Endothelial cell of umbilical vein (primary cell): Measurements from ENCODE around the gene CCDC157. TPM values are rescaled to one million over a fixed set of nuclear protein-coding genes. Genes with fewer than 3 reads are reported as not detected.

ENCODE experiments used
- BruUV-seq: library from RNA; stranded (reverse); fragments of 400-500 nt; replicated peaks from 2 replicates; lab custom pipeline; 2021; lab: Mats Ljungman, UMichigan
- CTCF ChIA-PET: fragments of 300-600, 350-600 bp; sonication (Branson Sonifier 250); formaldehyde crosslinking; loops from one replicate; lab custom pipeline; 2021; ENCODE audit warnings: antibody characterized with exemption, inconsistent platforms; lab: Charles Lee
- POLR2A ChIA-PET: fragments of 300-600, 350-600 bp; sonication (Branson Sonifier 250); formaldehyde crosslinking; loops from one replicate; lab custom pipeline; 2021; ENCODE audit warnings: antibody characterized with exemption, inconsistent platforms; lab: Charles Lee
- DNase-seq: peaks from one replicate; pipeline ENCODE4 v3.0.0-alpha.2; 2011; ENCODE audit warnings: low read depth, low spot score
- FAIRE-seq: peaks from 2 replicates; lab custom pipeline; 2011; peaks lifted over from hg19 to GRCh38; lab: Jason Lieb, UNC
- H2AFZ ChIP-seq: 2 replicates; pipeline ENCODE4 v1.6.0; 2012; ENCODE audit warnings: low read depth, low read length, control low read depth, inconsistent platforms
- H3K27ac ChIP-seq: 2 replicates; pipeline ENCODE4 v1.5.1; 2011; ENCODE audit warnings: low read depth, mild to moderate bottlenecking, control low read depth, low read length, moderate library complexity; ENCODE audit not compliant: insufficient read depth
- H3K27me3 ChIP-seq, 2 experiments: 2 replicates each; pipeline versions ENCODE4 v1.6.0 to v1.6.1; 2011; ENCODE audit warnings: low read length in 2 of 2, mixed read lengths in 1 of 2; ENCODE audit not compliant: control insufficient read depth in 2 of 2, insufficient read depth in 2 of 2
- H3K36me3 ChIP-seq, 2 experiments: 2 replicates in 1 of 2; 3 replicates in 1 of 2; pipeline ENCODE4 v1.5.1; 2011; ENCODE audit warnings: low read length in 2 of 2, mild to moderate bottlenecking in 1 of 2, moderate library complexity in 1 of 2; ENCODE audit not compliant: control insufficient read depth in 2 of 2, insufficient read depth in 2 of 2; ENCODE audit errors: extremely low read depth in 1 of 2
- H3K4me1 ChIP-seq: 3 replicates; pipeline ENCODE4 v1.5.1; 2011; ENCODE audit warnings: mild to moderate bottlenecking, low read length; ENCODE audit not compliant: control insufficient read depth, insufficient read depth; ENCODE audit errors: extremely low read depth
- H3K4me2 ChIP-seq: 2 replicates; pipeline ENCODE4 v1.6.1; 2011; ENCODE audit warnings: low read length, control low read depth, mixed read lengths; ENCODE audit not compliant: insufficient read depth
- H3K4me3 ChIP-seq, 3 experiments: fragments of 200-600 bp in 1 of 3; sonication (generic), shearing (Covaris generic) in 1 of 3; replicated peaks in 1 of 3; 2 replicates each; pipeline ENCODE4 v1.5.1; 2011 to 2016; ENCODE audit warnings: control low read depth in 3 of 3, low read length in 3 of 3, mild to moderate bottlenecking in 2 of 3, inconsistent platforms in 1 of 3, low read depth in 1 of 3, moderate library complexity in 1 of 3; ENCODE audit not compliant: insufficient read depth in 1 of 3
- H3K79me2 ChIP-seq: 2 replicates; pipeline ENCODE4 v1.6.0; 2012; ENCODE audit warnings: low read length, inconsistent platforms; ENCODE audit not compliant: control insufficient read depth, insufficient read depth
- H3K9ac ChIP-seq: replicated peaks from 2 replicates; pipeline ENCODE3; 2011; ENCODE audit warnings: low read length, control low read depth; ENCODE audit not compliant: insufficient read depth; ENCODE audit errors: extremely low read depth
- H3K9me1 ChIP-seq: replicated peaks from 3 replicates; pipeline ENCODE4 v1.6.0; 2011; ENCODE audit warnings: mild to moderate bottlenecking, low read length; ENCODE audit not compliant: control insufficient read depth, insufficient read depth; ENCODE audit errors: extremely low read depth
- H3K9me3 ChIP-seq: replicated peaks from 2 replicates; pipeline ENCODE4 v1.5.1; 2012; ENCODE audit warnings: low read length, inconsistent platforms; ENCODE audit not compliant: control insufficient read depth, insufficient read depth
- H4K20me1 ChIP-seq: replicated peaks from 2 replicates; pipeline ENCODE3; 2011; ENCODE audit warnings: mild to moderate bottlenecking, low read length; ENCODE audit not compliant: control insufficient read depth, insufficient read depth; ENCODE audit errors: extremely low read depth
- CTCF ChIP-seq, 2 donors: IDR thresholded peaks; 1 replicate in 1 of 2; 2 replicates in 1 of 2; pipeline ENCODE4 v1.5.1; 2011; ENCODE audit warnings: low read length in 2 of 2, mild to moderate bottlenecking in 2 of 2, moderate library complexity in 2 of 2, control low read depth in 1 of 2, inconsistent platforms in 1 of 2, low read depth in 1 of 2; ENCODE audit not compliant: insufficient read depth in 1 of 2; ENCODE audit errors: extremely low read depth in 1 of 2
- EZH2 ChIP-seq: IDR thresholded peaks from 2 replicates; pipeline ENCODE4 v1.6.1; 2012; ENCODE audit warnings: borderline replicate concordance, low read depth, mild to moderate bottlenecking, moderate library complexity, low read length, inconsistent platforms; ENCODE audit not compliant: severe bottlenecking
- FOS ChIP-seq: IDR thresholded peaks from 2 replicates; pipeline ENCODE4 v1.6.1; 2011; ENCODE audit warnings: mild to moderate bottlenecking, low read length, moderate library complexity, borderline replicate concordance; ENCODE audit not compliant: insufficient read depth
- GATA2 ChIP-seq: IDR thresholded peaks from 2 replicates; pipeline ENCODE4 v1.7.0; 2011; ENCODE audit warnings: low read depth, mild to moderate bottlenecking, moderate library complexity, mixed read lengths, low read length; ENCODE audit not compliant: insufficient read length, insufficient read depth
- JUN ChIP-seq: IDR thresholded peaks from 2 replicates; pipeline ENCODE4 v1.6.1; 2011; ENCODE audit warnings: borderline replicate concordance, low read depth; ENCODE audit not compliant: insufficient read length, insufficient read depth
- MAX ChIP-seq: IDR thresholded peaks from 2 replicates; pipeline ENCODE4 v1.6.1; 2011; ENCODE audit not compliant: insufficient read depth, insufficient read length
- MYC ChIP-seq: IDR thresholded peaks from one replicate; pipeline ENCODE4 v1.6.1; 2011; ENCODE audit warnings: mild to moderate bottlenecking, low read depth, low read length
- POLR2A ChIP-seq: IDR thresholded peaks from 2 replicates; pipeline ENCODE4 v1.6.1; 2012; ENCODE audit warnings: low read depth, mild to moderate bottlenecking, control low read depth, low read length
- POLR2AphosphoS5 ChIP-seq: IDR thresholded peaks from 2 replicates; pipeline ENCODE4 v1.6.1; 2012; ENCODE audit warnings: low read depth, mild to moderate bottlenecking, control low read depth, low read length, moderate library complexity; ENCODE audit not compliant: insufficient read depth
- dilution Hi-C: fragments of 300-500 bp; cut with MboI; formaldehyde crosslinking; loops from one replicate; pipeline ENCODE4 v1.15.0; 2019; ENCODE audit warnings: low sequenced_read_pairs; ENCODE audit not compliant: extremely low pct_ligation_motif_present
- intact Hi-C: fragments of 100-400 bp; cut with micrococcal nuclease; formaldehyde crosslinking; loops from one replicate; pipeline ENCODE4 v1.10.0; 2022
- polyA plus RNA-seq, 4 experiments: library from polyadenylated mRNA; depleted of rRNA in 3 of 4; stranded (reverse) in 3 of 4; unstranded in 1 of 4; fragments of >200 nt; gene quantifications; 2 replicates each; pipeline versions ENCODE4 v1.2.1 to v1.2.3, GENCODE V29; 2011 to 2012; ENCODE audit warnings: missing spikeins in 1 of 4
- total RNA-seq: library from RNA; stranded (reverse); gene quantifications from 2 replicates; pipeline ENCODE4 v1.2.3, GENCODE V29; 2021

Gene CCDC157
- total and polyA plus RNA-seq, 2 donors (not counting 3 experiments of a cell fraction or from before 2014, with no cell fraction given) = 2.1 to 3.1 TPM

GRCh38 chr22:30396871-30397655 lies 40.3 kb downstream of the CCDC157 start, which contains the start of gene SEC14L2:
TSS of gene SEC14L2 (plus strand) at chr22:30397018. CDS start at chr22:30397117, 99 bp downstream.
- TSS peak; percentile 65 for BruUV-seq

GRCh38 chr22:30397656-30398635 lies 41.1 kb downstream of the CCDC157 start:
- Histone ChIP-seq H2AFZ (no peak overlapping the region), H4K20me1 (no peaks in the 10 kb centered on the region), H3K27me3 (no peaks in the 10 kb centered on the region), H3K27ac (no peak overlapping the region), H3K9ac (peak overlapping the region; percentile 25), H3K9me1 (no peaks in the 10 kb centered on the region), H3K79me2 (peaks cover 39% of the 10 kb centered on the region), H3K4me2 (peak overlapping the region; percentile 81), H3K36me3 (peaks cover 0 to 7% of the 10 kb centered on the region in 2 experiments), H3K4me1 (peaks cover 16% of the 10 kb centered on the region), H3K9me3 (no peaks in the 10 kb centered on the region), H3K4me3 (peak overlapping the region; percentile 61 to 86 (median 79))
- FAIRE-seq = peak; percentile 62
- dilution Hi-C loops = no loop called here
- BruUV-seq = no TSS peak
- POLR2A ChIA-PET = interaction anchor here (1.0 to 1.8 kb wide), 4 partner anchors 11 to 29 kb away, joined by 4 to 5 read pairs (median 5); no protein-coding TSS in a partner anchor
- TF ChIP-seq EZH2 (no peak), JUN (no peak), CTCF (IDR thresholded peaks at IDR 0.05; ENCODE audit: extremely low read depth in 1 of 2, insufficient read depth in 1 of 2, low read depth in 1 of 2, low read length in 2 of 2) (no peak), POLR2A (no peak), MAX (no peak), GATA2 (no peak), MYC (no peak), POLR2AphosphoS5 (no peak)
- CTCF ChIA-PET = interaction anchor here (0.7 to 5.2 kb wide), 10 partner anchors 9 to 110 kb away, joined by 3 to 52 read pairs (median 14); partner anchors contain the start of genes MTFP1 and RNF215
- DNase-seq = peak; percentile 20
- intact Hi-C loops = loop anchor here (1.0 kb wide), 2 partner anchors 22 to 28 kb away; no protein-coding TSS in a partner anchor

More at GRCh38 chr22:30396871-30397655, 40.3 kb downstream of the CCDC157 start, which contains the start of gene SEC14L2:
- Histone ChIP-seq H3K27me3 (no peaks in the 10 kb centered on the region), H3K9me3 (no peaks in the 10 kb centered on the region), H3K4me1 (peaks cover 16% of the 10 kb centered on the region), H4K20me1 (no peaks in the 10 kb centered on the region), H3K27ac (no peak within 1 kb of the TSS), H3K4me3 (peak within 1 kb of the TSS; percentile 61 to 86 (median 79)), H3K9ac (peak within 1 kb of the TSS; percentile 25), H3K36me3 (peaks cover 0 to 7% of the 10 kb centered on the region in 2 experiments), H2AFZ (peak within 1 kb of the TSS; percentile 88), H3K4me2 (peak within 1 kb of the TSS; percentile 81), H3K79me2 (peaks cover 39% of the 10 kb centered on the region), H3K9me1 (no peaks in the 10 kb centered on the region)
- peak; percentile 82 for FAIRE-seq
- dilution Hi-C loops (no loop called here), intact Hi-C loops (loop anchor here (1.0 kb wide), 2 partner anchors 23 to 29 kb away; no protein-coding TSS in a partner anchor)
- CTCF ChIA-PET = interaction anchor here (1.2 to 5.2 kb wide), 11 partner anchors 10 to 109 kb away, joined by 3 to 52 read pairs (median 8); partner anchors contain the start of genes MTFP1 and RNF215
- peak; percentile 52 for DNase-seq
- peak; percentile 54 for TF ChIP-seq POLR2AphosphoS5
- TF ChIP-seq POLR2A = peak; percentile 66
- TF ChIP-seq FOS = no peak
- POLR2A ChIA-PET = interaction anchor here (0.6 to 1.8 kb wide), 5 partner anchors 12 to 34 kb away, joined by 3 to 5 read pairs (median 5); no protein-coding TSS in a partner anchor
